Measurements from ENCODE around the gene DACT2.
"Not testable (repeated sequence)": the region's sequence is repeated elsewhere in the genome, so short reads cannot be mapped to it uniquely, and the experiment has no call there.

Gene DACT2

GRCh38 chr6:168282985-168283685 is 36.4 kb downstream of the DACT2 start:
- no peak for DNase-seq (ENCODE audit: low read depth)

GRCh38 chr6:168281826-168282225 is 37.8 kb downstream of the DACT2 start:
- no peak for DNase-seq (ENCODE audit: low read depth)

GRCh38 chr6:168281314-168281713 is 38.3 kb downstream of the DACT2 start:
- not testable (repeated sequence) for DNase-seq (ENCODE audit: low read depth)

- DNase-seq (ENCODE audit: low read depth) = no peak
These were observed 38.7 kb downstream of the DACT2 start for GRCh38 chr6:168280899-168281245.

GRCh38 chr6:168280020-168280898 is 39.3 kb downstream of the DACT2 start:
- DNase-seq (ENCODE audit: low read depth) = no peak

GRCh38 chr6:168279403-168279935 is 40.1 kb downstream of the DACT2 start:
- no peak for DNase-seq (ENCODE audit: low read depth)

- no peak for DNase-seq (ENCODE audit: low read depth)
These were observed 40.7 kb downstream of the DACT2 start for GRCh38 chr6:168278904-168279303.

- no peak for DNase-seq (ENCODE audit: low read depth)
These were observed 42.3 kb downstream of the DACT2 start for GRCh38 chr6:168277274-168277669.

GRCh38 chr6:168276576-168277273 is 42.9 kb downstream of the DACT2 start:
- DNase-seq (ENCODE audit: low read depth) = no peak

- DNase-seq (ENCODE audit: low read depth) = no peak
These were observed 44.4 kb downstream of the DACT2 start for GRCh38 chr6:168275168-168275567.

- DNase-seq (ENCODE audit: low read depth) = no peak
These were observed 45.3 kb downstream of the DACT2 start for GRCh38 chr6:168274037-168274952.

GRCh38 chr6:168273441-168274036 is 46.0 kb downstream of the DACT2 start:
- no peak for DNase-seq (ENCODE audit: low read depth)

GRCh38 chr6:168272415-168273325 is 46.9 kb downstream of the DACT2 start:
- no peak for DNase-seq (ENCODE audit: low read depth)

- no peak for DNase-seq (ENCODE audit: low read depth)
These were observed 49.1 kb downstream of the DACT2 start for GRCh38 chr6:168270274-168271172.

- no peak for DNase-seq (ENCODE audit: low read depth)
These were observed 49.9 kb downstream of the DACT2 start for GRCh38 chr6:168269455-168270243.

- no peak for DNase-seq (ENCODE audit: low read depth)
These were observed 50.8 kb downstream of the DACT2 start for GRCh38 chr6:168268755-168269154.

- DNase-seq (ENCODE audit: low read depth) = not testable (repeated sequence)
These were observed 51.8 kb downstream of the DACT2 start for GRCh38 chr6:168267779-168268178.
